Endothelial cell of umbilical vein (primary cell): ENCODE measurements around the gene SAYSD1. TPM values are rescaled to one million over a fixed set of nuclear protein-coding genes. Genes with fewer than 3 reads are reported as not detected.

Experiments used
- BruUV-seq: library from RNA; stranded (reverse); fragments of 400-500 nt; replicated peaks from 2 replicates; lab custom pipeline; 2021; lab: Mats Ljungman, UMichigan
- CTCF ChIA-PET: fragments of 300-600, 350-600 bp; sonication (Branson Sonifier 250); formaldehyde crosslinking; loops from one replicate; lab custom pipeline; 2021; ENCODE audit warnings: antibody characterized with exemption, inconsistent platforms; lab: Charles Lee
- POLR2A ChIA-PET: fragments of 300-600, 350-600 bp; sonication (Branson Sonifier 250); formaldehyde crosslinking; loops from one replicate; lab custom pipeline; 2021; ENCODE audit warnings: antibody characterized with exemption, inconsistent platforms; lab: Charles Lee
- DNase-seq: peaks from one replicate; pipeline ENCODE4 v3.0.0-alpha.2; 2011; ENCODE audit warnings: low read depth, low spot score
- FAIRE-seq: peaks from 2 replicates; lab custom pipeline; 2011; peaks lifted over from hg19 to GRCh38; lab: Jason Lieb, UNC
- H2AFZ ChIP-seq: 2 replicates; pipeline ENCODE4 v1.6.0; 2012; ENCODE audit warnings: low read depth, low read length, control low read depth, inconsistent platforms
- H3K27ac ChIP-seq: 2 replicates; pipeline ENCODE4 v1.5.1; 2011; ENCODE audit warnings: low read depth, mild to moderate bottlenecking, control low read depth, low read length, moderate library complexity; ENCODE audit not compliant: insufficient read depth
- H3K27me3 ChIP-seq, 2 experiments: 2 replicates each; pipeline versions ENCODE4 v1.6.0 to v1.6.1; 2011; ENCODE audit warnings: low read length in 2 of 2, mixed read lengths in 1 of 2; ENCODE audit not compliant: control insufficient read depth in 2 of 2, insufficient read depth in 2 of 2
- H3K36me3 ChIP-seq, 2 experiments: 2 replicates in 1 of 2; 3 replicates in 1 of 2; pipeline ENCODE4 v1.5.1; 2011; ENCODE audit warnings: low read length in 2 of 2, mild to moderate bottlenecking in 1 of 2, moderate library complexity in 1 of 2; ENCODE audit not compliant: control insufficient read depth in 2 of 2, insufficient read depth in 2 of 2; ENCODE audit errors: extremely low read depth in 1 of 2
- H3K4me1 ChIP-seq: 3 replicates; pipeline ENCODE4 v1.5.1; 2011; ENCODE audit warnings: mild to moderate bottlenecking, low read length; ENCODE audit not compliant: control insufficient read depth, insufficient read depth; ENCODE audit errors: extremely low read depth
- H3K4me2 ChIP-seq: 2 replicates; pipeline ENCODE4 v1.6.1; 2011; ENCODE audit warnings: low read length, control low read depth, mixed read lengths; ENCODE audit not compliant: insufficient read depth
- H3K4me3 ChIP-seq, 3 experiments: fragments of 200-600 bp in 1 of 3; sonication (generic), shearing (Covaris generic) in 1 of 3; replicated peaks in 1 of 3; 2 replicates each; pipeline ENCODE4 v1.5.1; 2011 to 2016; ENCODE audit warnings: control low read depth in 3 of 3, low read length in 3 of 3, mild to moderate bottlenecking in 2 of 3, inconsistent platforms in 1 of 3, low read depth in 1 of 3, moderate library complexity in 1 of 3; ENCODE audit not compliant: insufficient read depth in 1 of 3
- H3K79me2 ChIP-seq: 2 replicates; pipeline ENCODE4 v1.6.0; 2012; ENCODE audit warnings: low read length, inconsistent platforms; ENCODE audit not compliant: control insufficient read depth, insufficient read depth
- H3K9ac ChIP-seq: replicated peaks from 2 replicates; pipeline ENCODE3; 2011; ENCODE audit warnings: low read length, control low read depth; ENCODE audit not compliant: insufficient read depth; ENCODE audit errors: extremely low read depth
- H3K9me1 ChIP-seq: replicated peaks from 3 replicates; pipeline ENCODE4 v1.6.0; 2011; ENCODE audit warnings: mild to moderate bottlenecking, low read length; ENCODE audit not compliant: control insufficient read depth, insufficient read depth; ENCODE audit errors: extremely low read depth
- H3K9me3 ChIP-seq: replicated peaks from 2 replicates; pipeline ENCODE4 v1.5.1; 2012; ENCODE audit warnings: low read length, inconsistent platforms; ENCODE audit not compliant: control insufficient read depth, insufficient read depth
- H4K20me1 ChIP-seq: replicated peaks from 2 replicates; pipeline ENCODE3; 2011; ENCODE audit warnings: mild to moderate bottlenecking, low read length; ENCODE audit not compliant: control insufficient read depth, insufficient read depth; ENCODE audit errors: extremely low read depth
- EZH2 ChIP-seq: IDR thresholded peaks from 2 replicates; pipeline ENCODE4 v1.6.1; 2012; ENCODE audit warnings: borderline replicate concordance, low read depth, mild to moderate bottlenecking, moderate library complexity, low read length, inconsistent platforms; ENCODE audit not compliant: severe bottlenecking
- FOS ChIP-seq: IDR thresholded peaks from 2 replicates; pipeline ENCODE4 v1.6.1; 2011; ENCODE audit warnings: mild to moderate bottlenecking, low read length, moderate library complexity, borderline replicate concordance; ENCODE audit not compliant: insufficient read depth
- GATA2 ChIP-seq: IDR thresholded peaks from 2 replicates; pipeline ENCODE4 v1.7.0; 2011; ENCODE audit warnings: low read depth, mild to moderate bottlenecking, moderate library complexity, mixed read lengths, low read length; ENCODE audit not compliant: insufficient read length, insufficient read depth
- JUN ChIP-seq: IDR thresholded peaks from 2 replicates; pipeline ENCODE4 v1.6.1; 2011; ENCODE audit warnings: borderline replicate concordance, low read depth; ENCODE audit not compliant: insufficient read length, insufficient read depth
- MYC ChIP-seq: IDR thresholded peaks from one replicate; pipeline ENCODE4 v1.6.1; 2011; ENCODE audit warnings: mild to moderate bottlenecking, low read depth, low read length
- POLR2A ChIP-seq: IDR thresholded peaks from 2 replicates; pipeline ENCODE4 v1.6.1; 2012; ENCODE audit warnings: low read depth, mild to moderate bottlenecking, control low read depth, low read length
- POLR2AphosphoS5 ChIP-seq: IDR thresholded peaks from 2 replicates; pipeline ENCODE4 v1.6.1; 2012; ENCODE audit warnings: low read depth, mild to moderate bottlenecking, control low read depth, low read length, moderate library complexity; ENCODE audit not compliant: insufficient read depth
- dilution Hi-C: fragments of 300-500 bp; cut with MboI; formaldehyde crosslinking; loops from one replicate; pipeline ENCODE4 v1.15.0; 2019; ENCODE audit warnings: low sequenced_read_pairs; ENCODE audit not compliant: extremely low pct_ligation_motif_present
- intact Hi-C: fragments of 100-400 bp; cut with micrococcal nuclease; formaldehyde crosslinking; loops from one replicate; pipeline ENCODE4 v1.10.0; 2022
- polyA plus RNA-seq, 4 experiments: library from polyadenylated mRNA; depleted of rRNA in 3 of 4; stranded (reverse) in 3 of 4; unstranded in 1 of 4; fragments of >200 nt; gene quantifications; 2 replicates each; pipeline versions ENCODE4 v1.2.1 to v1.2.3, GENCODE V29; 2011 to 2012; ENCODE audit warnings: missing spikeins in 1 of 4
- total RNA-seq: library from RNA; stranded (reverse); gene quantifications from 2 replicates; pipeline ENCODE4 v1.2.3, GENCODE V29; 2021
- TF ChIP-seq, protein P1 (sequence below): IDR thresholded peaks from 2 replicates; pipeline ENCODE4 v1.6.1; 2011; ENCODE audit not compliant: insufficient read depth, insufficient read length
- TF ChIP-seq, protein P2 (sequence below), 2 donors: IDR thresholded peaks; 1 replicate in 1 of 2; 2 replicates in 1 of 2; pipeline ENCODE4 v1.5.1; 2011; ENCODE audit warnings: low read length in 2 of 2, mild to moderate bottlenecking in 2 of 2, moderate library complexity in 2 of 2, control low read depth in 1 of 2, inconsistent platforms in 1 of 2, low read depth in 1 of 2; ENCODE audit not compliant: insufficient read depth in 1 of 2; ENCODE audit errors: extremely low read depth in 1 of 2

The SAYSD1 gene
- total and polyA plus RNA-seq, 2 donors (not counting 3 experiments of a cell fraction or from before 2014, with no cell fraction given), result 9.0 to 9.7 TPM

DNA sequence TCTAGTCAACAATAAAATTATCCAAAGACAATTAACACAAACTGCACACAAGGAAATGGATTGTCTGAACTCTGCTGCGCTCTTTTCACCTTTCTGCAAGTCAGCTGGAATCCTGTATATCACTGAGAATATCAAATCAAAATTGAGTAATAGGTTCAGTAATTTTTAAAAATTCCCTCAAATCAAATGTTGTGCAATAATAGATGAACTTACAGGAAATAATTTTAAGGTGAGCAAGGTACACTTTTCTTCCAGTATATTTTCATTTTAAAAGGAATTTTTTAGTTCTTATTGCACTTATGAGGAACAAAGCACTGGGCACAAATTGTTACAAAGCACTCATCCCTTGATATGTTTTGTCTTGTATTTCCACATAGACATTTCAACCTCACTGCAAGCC lies 1.2 kb downstream of the SAYSD1 start:
- BruUV-seq, result no TSS peak
- Histone ChIP-seq H3K9me3 (no peaks in the 10 kb centered on the region), H3K4me2 (peak overlapping the region; percentile 69), H3K79me2 (no peaks in the 10 kb centered on the region), H3K9me1 (no peaks in the 10 kb centered on the region), H4K20me1 (no peaks in the 10 kb centered on the region), H3K4me1 (peaks cover 13% of the 10 kb centered on the region), H2AFZ (no peak overlapping the region), H3K36me3 (no peaks in the 10 kb centered on the region), H3K27ac (no peak overlapping the region), H3K4me3 (no peak overlapping the region), H3K9ac (no peak overlapping the region), H3K27me3 (peaks cover 2 to 3% of the 10 kb centered on the region in 2 experiments)
- dilution Hi-C loops, result no loop called here
- ChIA-PET POLR2A (no interaction called here), CTCF (interaction anchor here (3.2 kb wide), 1 partner anchor 12 kb away, joined by 16 read pairs; no protein-coding TSS in a partner anchor)
- no peak for DNase-seq
- no peak for FAIRE-seq
- TF ChIP-seq JUN (no peak), POLR2A (no peak), EZH2 (no peak), POLR2AphosphoS5 (no peak), GATA2 (no peak), MYC (no peak), FOS (no peak)
- TF ChIP-seq, protein P1, sequence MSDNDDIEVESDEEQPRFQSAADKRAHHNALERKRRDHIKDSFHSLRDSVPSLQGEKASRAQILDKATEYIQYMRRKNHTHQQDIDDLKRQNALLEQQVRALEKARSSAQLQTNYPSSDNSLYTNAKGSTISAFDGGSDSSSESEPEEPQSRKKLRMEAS, result no peak
- TF ChIP-seq, protein P2, sequence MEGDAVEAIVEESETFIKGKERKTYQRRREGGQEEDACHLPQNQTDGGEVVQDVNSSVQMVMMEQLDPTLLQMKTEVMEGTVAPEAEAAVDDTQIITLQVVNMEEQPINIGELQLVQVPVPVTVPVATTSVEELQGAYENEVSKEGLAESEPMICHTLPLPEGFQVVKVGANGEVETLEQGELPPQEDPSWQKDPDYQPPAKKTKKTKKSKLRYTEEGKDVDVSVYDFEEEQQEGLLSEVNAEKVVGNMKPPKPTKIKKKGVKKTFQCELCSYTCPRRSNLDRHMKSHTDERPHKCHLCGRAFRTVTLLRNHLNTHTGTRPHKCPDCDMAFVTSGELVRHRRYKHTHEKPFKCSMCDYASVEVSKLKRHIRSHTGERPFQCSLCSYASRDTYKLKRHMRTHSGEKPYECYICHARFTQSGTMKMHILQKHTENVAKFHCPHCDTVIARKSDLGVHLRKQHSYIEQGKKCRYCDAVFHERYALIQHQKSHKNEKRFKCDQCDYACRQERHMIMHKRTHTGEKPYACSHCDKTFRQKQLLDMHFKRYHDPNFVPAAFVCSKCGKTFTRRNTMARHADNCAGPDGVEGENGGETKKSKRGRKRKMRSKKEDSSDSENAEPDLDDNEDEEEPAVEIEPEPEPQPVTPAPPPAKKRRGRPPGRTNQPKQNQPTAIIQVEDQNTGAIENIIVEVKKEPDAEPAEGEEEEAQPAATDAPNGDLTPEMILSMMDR (IDR thresholded peaks at IDR 0.05; ENCODE audit: extremely low read depth in 1 of 2, insufficient read depth in 1 of 2, low read depth in 1 of 2, low read length in 2 of 2), result no peak
- intact Hi-C loops, result loop anchor here (2.0 kb wide), 1 partner anchor 25 kb away; no protein-coding TSS in a partner anchor
